ENCODE measurements around the gene KCNJ1. TPM values are rescaled to one million over a fixed set of nuclear protein-coding genes. Genes with fewer than 3 reads are reported as not detected.

KCNJ1 gene
- total RNA-seq, 1 experiment from 2014 or later: not detected

GRCh38 chr11:128902515-128903066 lies 35.5 kb upstream of the KCNJ1 start:
- peak; percentile 21 for DNase-seq (ENCODE audit: low read depth)

- no peak for DNase-seq (ENCODE audit: low read depth)
These were observed 34.8 kb upstream of the KCNJ1 start for GRCh38 chr11:128901653-128902514.

- no peak for DNase-seq (ENCODE audit: low read depth)
These were observed 33.4 kb upstream of the KCNJ1 start for GRCh38 chr11:128900468-128900867.

- DNase-seq (ENCODE audit: low read depth): peak; percentile 24
These were observed 31.7 kb upstream of the KCNJ1 start for GRCh38 chr11:128898580-128899344.

GRCh38 chr11:128897826-128898225 lies 30.7 kb upstream of the KCNJ1 start:
- no peak for DNase-seq (ENCODE audit: low read depth)

- DNase-seq (ENCODE audit: low read depth): no peak
These were observed 29.3 kb upstream of the KCNJ1 start for GRCh38 chr11:128896356-128896755.

- no peak for DNase-seq (ENCODE audit: low read depth)
These were observed 28.4 kb upstream of the KCNJ1 start for GRCh38 chr11:128895526-128895925.

- no peak for DNase-seq (ENCODE audit: low read depth)
These were observed 27.6 kb upstream of the KCNJ1 start for GRCh38 chr11:128894685-128895084.

- no peak for DNase-seq (ENCODE audit: low read depth)
These were observed 27.2 kb upstream of the KCNJ1 start for GRCh38 chr11:128894286-128894681.

GRCh38 chr11:128893578-128894285 lies 26.6 kb upstream of the KCNJ1 start:
- no peak for DNase-seq (ENCODE audit: low read depth)

GRCh38 chr11:128892866-128893565 lies 25.9 kb upstream of the KCNJ1 start:
- DNase-seq (ENCODE audit: low read depth): no peak

- no peak for DNase-seq (ENCODE audit: low read depth)
These were observed 24.9 kb upstream of the KCNJ1 start for GRCh38 chr11:128891913-128892398.

GRCh38 chr11:128890543-128891368 lies 23.7 kb upstream of the KCNJ1 start, which contains the start of gene KCNJ5:
TSS of gene KCNJ5 (plus strand) at chr11:128891356. CDS start at chr11:128911274, 19,918 bp downstream.
- no peak for DNase-seq (ENCODE audit: low read depth)

- DNase-seq (ENCODE audit: low read depth): no peak
These were observed 23.1 kb upstream of the KCNJ1 start for GRCh38 chr11:128890216-128890542.

GRCh38 chr11:128889657-128890213 lies 22.6 kb upstream of the KCNJ1 start:
- DNase-seq (ENCODE audit: low read depth): no peak

GRCh38 chr11:128888034-128888985 lies 21.2 kb upstream of the KCNJ1 start:
- no peak for DNase-seq (ENCODE audit: low read depth)

GRCh38 chr11:128886406-128887124 lies 19.5 kb upstream of the KCNJ1 start:
- peak; percentile 39 for DNase-seq (ENCODE audit: low read depth)
